NCI-H2107 (cell line): ENCODE results near the gene FRAT1.

ENCODE experiments used
- DNase-seq: peaks from one replicate; lab custom pipeline; 2025; lab: John Stamatoyannopoulos, UW

The FRAT1 gene

GRCh38 chr10:97365761-97366351, 46.8 kb downstream of the FRAT1 start:
- no peak for DNase-seq

DNA sequence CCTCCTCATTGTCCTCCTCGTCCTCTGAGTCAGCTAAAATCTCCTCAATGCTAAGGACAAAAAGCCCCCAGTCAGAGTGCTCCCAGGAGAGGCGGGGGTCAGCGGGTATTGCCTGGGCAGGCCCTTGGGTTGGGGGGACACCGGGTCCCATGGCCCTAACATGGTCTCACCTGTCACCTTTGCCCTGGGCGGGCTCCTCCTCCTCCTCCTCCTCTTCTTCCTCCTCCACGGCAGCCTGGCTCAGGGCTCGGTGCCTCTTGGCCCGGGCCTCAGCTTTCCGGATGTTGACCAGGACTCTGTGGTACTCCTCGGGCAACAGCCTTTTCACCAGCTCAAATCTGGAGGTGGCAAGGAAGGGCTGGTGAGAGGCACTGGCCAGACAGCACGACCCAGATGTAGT, 47.5 kb downstream of the FRAT1 start:
- DNase-seq, result no peak

GRCh38 chr10:97367126-97367649, 48.1 kb downstream of the FRAT1 start:
- no peak for DNase-seq
